Skin of body (tissue), 2 donors: ENCODE data around the gene GNG4. TPM values are rescaled to one million over a fixed set of nuclear protein-coding genes. Genes with fewer than 3 reads are reported as not detected.
"Not testable (repeated sequence)": the region's sequence is repeated elsewhere in the genome, so short reads cannot be mapped to it uniquely, and the experiment has no call there.

Experiments used
- DNase-seq: peaks from one replicate; lab custom pipeline; 2025; lab: John Stamatoyannopoulos, UW
- total RNA-seq: library from RNA; depleted of rRNA; stranded (reverse); fragments of >200 nt; gene quantifications from one replicate; pipeline ENCODE4 v1.2.3, GENCODE V29; 2014

Gene GNG4
- total RNA-seq, 1 donor from 2014 or later = 1.6 TPM

DNA sequence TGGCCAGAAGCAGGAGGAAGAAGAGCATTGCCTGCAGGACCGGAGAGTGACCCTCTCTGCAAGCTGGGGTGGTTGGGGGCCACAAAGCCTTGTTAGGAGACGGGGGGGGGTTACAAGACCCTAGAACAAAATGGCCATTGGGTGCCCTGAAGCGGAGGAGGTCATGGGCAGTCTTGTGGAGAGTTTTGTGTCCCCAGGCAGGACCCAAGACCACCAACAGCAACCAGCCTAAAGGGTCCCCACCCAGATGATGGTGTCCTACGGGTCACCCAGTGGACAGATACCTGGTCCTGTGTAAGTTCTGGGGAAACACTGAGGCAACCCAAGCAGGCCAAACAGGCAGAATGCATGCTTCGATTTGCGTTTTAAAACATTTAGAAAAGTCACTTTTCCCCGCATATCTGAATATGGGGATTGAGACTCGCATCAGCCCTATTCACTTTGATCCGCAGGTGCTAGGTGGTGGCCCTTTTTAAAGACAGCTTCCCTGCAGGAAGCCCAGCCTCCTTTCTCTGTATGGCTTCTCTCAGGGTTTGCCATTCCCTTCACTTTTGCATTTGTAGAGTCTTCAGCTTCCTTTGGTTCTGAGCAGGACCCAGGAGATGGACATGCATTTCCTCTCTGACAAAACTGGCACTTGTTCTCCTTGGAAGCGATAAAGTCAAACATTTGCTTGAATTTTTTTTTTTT is 21.1 kb downstream of the GNG4 start:
- no peak for DNase-seq

GRCh38 chr1:235625831-235626230 is 23.8 kb downstream of the GNG4 start:
- DNase-seq = no peak

DNA sequence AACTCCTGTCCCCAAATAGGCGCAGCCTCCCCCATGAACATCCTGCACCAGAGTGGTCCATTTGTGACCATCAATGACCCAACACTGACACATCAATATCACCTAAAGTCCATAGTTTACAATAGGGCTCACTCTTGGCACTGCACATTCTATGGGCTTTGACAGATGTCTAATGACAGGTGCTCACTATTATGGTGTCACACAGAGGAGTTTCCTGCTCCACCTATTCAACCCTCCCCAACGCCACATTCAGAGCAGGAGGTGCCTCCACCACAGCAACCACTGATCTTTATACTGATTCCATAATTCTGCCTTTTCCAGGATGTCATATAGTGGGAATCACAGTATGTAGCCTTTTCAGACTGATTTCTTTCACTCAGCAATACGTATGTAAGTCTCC is 24.2 kb downstream of the GNG4 start:
- no peak for DNase-seq

- peak; percentile 4 for DNase-seq
These were observed 24.8 kb downstream of the GNG4 start for GRCh38 chr1:235624721-235625333.

DNA sequence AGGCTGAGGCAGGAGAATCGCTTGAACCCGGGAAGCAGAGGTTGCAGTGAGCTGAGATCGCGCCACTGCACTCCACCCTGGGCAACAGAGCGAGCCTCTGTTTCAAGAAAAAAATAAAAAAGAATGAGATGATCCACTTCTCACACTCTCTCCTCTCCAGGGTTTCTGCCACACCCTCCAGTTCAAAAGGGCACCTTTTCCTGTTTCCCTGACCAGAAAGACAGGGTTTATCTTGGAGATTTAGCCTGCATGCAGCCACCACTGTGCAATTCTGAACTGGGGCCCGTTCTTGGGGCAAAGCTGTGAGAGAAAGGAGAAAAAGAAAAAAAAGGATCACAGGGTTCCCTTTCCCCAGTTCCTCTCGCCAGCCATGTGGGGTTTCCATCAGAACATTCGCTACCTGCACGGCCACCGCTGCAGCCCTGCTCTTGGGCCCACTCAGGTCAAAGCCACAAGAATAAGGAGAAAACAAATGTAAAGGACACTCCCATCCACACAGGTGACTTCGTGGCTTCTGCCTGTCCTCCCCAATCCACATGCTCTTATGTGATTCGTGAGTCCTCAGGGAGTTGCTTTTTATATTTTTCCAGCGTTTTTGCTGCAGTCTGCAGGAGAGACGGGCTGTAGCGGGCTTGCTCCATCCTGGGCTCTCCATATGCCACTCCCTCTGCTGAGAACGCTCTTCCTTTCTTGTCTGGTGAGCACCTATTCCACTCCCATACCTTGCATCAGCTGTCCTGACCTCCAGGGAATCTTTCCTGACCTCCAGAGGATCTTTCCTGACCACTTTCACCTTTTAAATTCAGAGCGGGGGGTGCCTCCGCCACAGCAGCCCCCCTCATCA is 26.4 kb downstream of the GNG4 start:
- no peak for DNase-seq

DNA sequence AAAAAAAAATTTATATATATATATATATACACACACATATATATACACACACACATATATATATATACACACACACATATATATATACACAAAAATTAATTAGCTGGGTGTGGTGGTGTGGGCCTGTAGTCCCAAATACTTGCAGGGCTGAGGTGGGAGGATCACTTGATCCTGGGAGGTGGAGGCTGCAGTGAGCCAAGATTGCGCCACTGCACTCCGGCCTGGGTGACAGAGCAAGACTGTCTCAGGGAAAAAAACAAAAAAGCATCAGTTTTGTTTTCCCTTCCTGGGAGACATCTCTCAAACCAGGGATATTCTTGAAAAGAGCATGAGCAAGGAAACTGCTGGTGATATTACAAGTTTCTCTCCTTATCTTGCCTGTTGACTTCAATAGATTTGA is 30.4 kb downstream of the GNG4 start:
- DNase-seq = not testable (repeated sequence)

GRCh38 chr1:235617808-235618207 is 31.8 kb downstream of the GNG4 start:
- no peak for DNase-seq

GRCh38 chr1:235617140-235617539 is 32.4 kb downstream of the GNG4 start:
- no peak for DNase-seq

- DNase-seq = no peak
These were observed 35.1 kb downstream of the GNG4 start for GRCh38 chr1:235614442-235614954.

GRCh38 chr1:235613602-235614001 is 36.0 kb downstream of the GNG4 start:
- DNase-seq = no peak

DNA sequence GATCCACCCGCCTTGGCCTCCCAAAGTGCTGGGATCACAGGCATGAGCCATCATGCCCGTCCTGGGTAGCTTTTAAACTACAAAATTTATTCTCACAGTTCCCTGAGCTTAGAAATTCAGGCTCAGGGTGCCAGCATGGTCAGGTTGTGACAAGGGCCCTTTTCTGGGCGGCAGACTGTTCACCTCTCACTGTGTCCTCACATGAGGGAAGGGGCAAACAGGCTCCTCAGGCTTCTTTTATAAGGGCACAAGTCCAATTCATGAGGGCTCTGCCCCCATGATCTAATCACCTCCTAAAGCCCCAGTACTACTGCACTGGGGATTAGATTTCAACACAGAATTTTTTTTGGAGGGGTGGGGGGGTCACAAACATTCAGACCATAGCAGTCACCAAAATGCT is 36.8 kb downstream of the GNG4 start:
- no peak for DNase-seq

GRCh38 chr1:235610157-235610556 is 39.4 kb downstream of the GNG4 start:
- no peak for DNase-seq

DNA sequence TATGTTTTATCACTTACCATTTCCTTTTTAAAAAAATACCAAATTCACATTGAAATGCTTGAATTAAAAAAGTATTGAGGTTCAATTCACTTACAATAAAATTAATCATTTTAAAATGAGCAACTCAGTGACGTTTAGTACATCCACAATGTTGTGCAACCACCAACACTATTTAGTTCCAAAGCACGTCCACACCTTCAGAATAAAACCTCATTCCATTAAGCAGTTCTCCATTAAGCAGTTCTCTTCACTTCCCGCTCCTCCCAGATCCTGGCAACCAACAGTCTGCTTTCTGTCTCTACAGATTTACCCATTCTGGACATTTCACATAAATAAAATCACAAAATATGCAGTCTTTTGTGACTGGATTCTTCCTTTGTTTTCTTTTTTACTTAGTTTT is 41.3 kb downstream of the GNG4 start:
- no peak for DNase-seq

GRCh38 chr1:235607284-235607683 is 42.3 kb downstream of the GNG4 start:
- DNase-seq = no peak

- no peak for DNase-seq
These were observed 48.5 kb downstream of the GNG4 start for GRCh38 chr1:235601104-235601503.

DNA sequence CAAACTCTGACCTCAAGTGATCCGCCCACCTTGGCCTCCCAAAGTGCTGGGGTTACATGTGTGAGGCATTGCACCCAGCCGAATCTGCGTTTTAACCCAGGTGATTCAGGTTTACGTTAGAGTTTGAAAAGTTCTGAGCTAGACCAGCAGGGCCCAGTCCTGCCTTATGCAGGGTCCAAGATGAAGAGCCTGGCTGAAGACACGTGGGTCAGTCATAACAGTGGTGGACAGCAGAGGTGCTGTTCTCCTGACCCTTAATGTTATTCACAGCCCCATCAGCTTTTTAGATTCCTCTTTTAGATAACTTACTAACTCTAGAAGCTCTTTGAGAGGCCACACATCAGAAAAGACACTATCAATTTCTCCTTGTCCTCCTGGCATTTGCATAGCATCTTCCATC is 50.0 kb downstream of the GNG4 start:
- no peak for DNase-seq

- no peak for DNase-seq
These were observed 51.6 kb downstream of the GNG4 start for GRCh38 chr1:235597867-235598553.

GRCh38 chr1:235595079-235595478 is 54.5 kb downstream of the GNG4 start:
- no peak for DNase-seq

GRCh38 chr1:235594281-235594895 is 55.2 kb downstream of the GNG4 start:
- DNase-seq = not testable (repeated sequence)

- DNase-seq = no peak
These were observed 60.6 kb downstream of the GNG4 start for GRCh38 chr1:235588916-235589515.

- no peak for DNase-seq
These were observed 61.4 kb downstream of the GNG4 start for GRCh38 chr1:235588156-235588555.
